Erythroblast (primary cell): ENCODE measurements around the gene RPS6KA2.

Experiments used
- DNase-seq, 2 experiments: peaks; one replicate each; lab custom pipeline; 2025; lab: John Stamatoyannopoulos, UW
- GATA1 ChIP-seq: IDR thresholded peaks from 2 replicates; pipeline ENCODE4 v1.6.1; 2011; ENCODE audit warnings: low read depth, mild to moderate bottlenecking, control low read depth, low read length, moderate library complexity
- POLR2A ChIP-seq: IDR thresholded peaks from 2 replicates; pipeline ENCODE4 v1.6.1; 2011; ENCODE audit warnings: mild to moderate bottlenecking, low read length

Gene RPS6KA2

GRCh38 chr6:166422201-166422940, 204.7 kb downstream of the RPS6KA2 start:
- no peak for TF ChIP-seq GATA1
- TF ChIP-seq POLR2A = no peak
- DNase-seq = no peak

- no peak for DNase-seq
- no peak for TF ChIP-seq POLR2A
- no peak for TF ChIP-seq GATA1
Measured at GRCh38 chr6:166420351-166420750, 206.7 kb downstream of the RPS6KA2 start.

- no peak for DNase-seq
- TF ChIP-seq POLR2A (no peak), GATA1 (no peak)
Measured at GRCh38 chr6:166419717-166420116, 207.3 kb downstream of the RPS6KA2 start.

GRCh38 chr6:166419286-166419685, 207.8 kb downstream of the RPS6KA2 start:
- DNase-seq = no peak

GRCh38 chr6:166418691-166419143, 208.3 kb downstream of the RPS6KA2 start:
- DNase-seq = no peak
- TF ChIP-seq POLR2A (no peak), GATA1 (no peak)

More at GRCh38 chr6:166419286-166419685, 207.8 kb downstream of the RPS6KA2 start:
- TF ChIP-seq GATA1 = no peak
- TF ChIP-seq POLR2A = no peak

DNA sequence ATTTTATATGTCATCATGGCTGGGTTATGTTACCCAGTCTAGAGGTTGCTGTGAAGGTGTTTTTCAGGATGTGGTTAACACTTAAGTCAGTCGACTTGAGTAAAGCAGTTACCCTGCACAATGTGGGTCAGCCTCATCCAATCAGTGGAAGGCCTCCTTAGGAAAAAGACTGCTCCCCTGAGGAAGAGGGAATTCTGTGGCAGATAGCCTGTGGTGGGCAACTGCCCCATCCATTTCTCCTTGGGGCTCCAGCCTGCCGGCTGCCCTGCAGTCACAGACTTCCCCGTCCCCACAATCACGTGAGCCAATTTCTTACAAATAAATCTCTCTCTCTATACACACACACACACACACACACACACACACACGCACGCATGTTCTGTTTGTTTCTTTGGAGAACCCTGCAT, 209.8 kb downstream of the RPS6KA2 start:
- TF ChIP-seq GATA1 (no peak), POLR2A (no peak)
- no peak for DNase-seq

- DNase-seq = no peak
- TF ChIP-seq POLR2A (no peak), GATA1 (no peak)
Measured at GRCh38 chr6:166415833-166416347, 211.2 kb downstream of the RPS6KA2 start.

DNA sequence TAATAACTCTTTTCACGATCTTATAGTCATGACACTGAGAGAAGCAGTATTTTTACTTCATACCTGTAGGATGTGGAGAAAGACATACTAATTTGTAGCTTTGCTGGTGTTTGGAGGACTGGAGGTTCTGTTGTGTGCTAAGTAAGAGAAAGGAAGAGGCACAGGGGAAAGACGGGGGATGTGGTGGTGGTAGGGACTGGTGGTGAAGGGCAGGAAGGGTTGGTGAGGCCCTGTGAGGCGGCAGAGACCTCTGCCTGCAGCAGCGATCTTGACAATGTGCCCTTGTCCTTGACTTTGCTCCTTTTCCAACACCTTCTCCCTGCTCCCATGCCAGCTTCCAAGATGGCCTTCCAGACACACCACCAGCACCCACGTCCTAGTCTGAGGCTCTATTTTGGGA, 211.7 kb downstream of the RPS6KA2 start:
- no peak for DNase-seq
- TF ChIP-seq GATA1 (no peak), POLR2A (no peak)

DNA sequence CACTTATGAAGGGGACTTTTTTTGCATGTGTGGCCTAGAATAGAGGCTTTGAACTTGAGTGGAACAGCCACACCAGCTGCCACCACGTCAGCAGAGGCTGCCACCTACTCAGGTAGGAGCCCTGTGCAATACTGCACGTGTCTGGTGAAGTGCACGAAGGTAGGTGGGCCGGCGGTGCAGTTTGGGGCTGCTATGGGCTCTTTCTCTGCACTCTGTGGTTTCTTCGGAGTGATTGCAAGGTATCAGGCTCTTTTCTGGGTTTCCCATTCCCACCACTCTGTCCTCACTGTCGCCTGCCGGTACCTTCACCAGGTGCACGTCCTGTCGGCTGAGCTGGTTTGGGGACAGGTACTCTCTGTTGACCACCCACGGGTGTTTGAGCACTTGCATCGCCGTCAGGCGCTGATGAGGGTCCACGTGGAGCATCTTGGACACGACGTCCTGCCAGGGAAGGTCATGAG, 213.5 kb downstream of the RPS6KA2 start:
- no peak for TF ChIP-seq GATA1
- no peak for TF ChIP-seq POLR2A
- no peak for DNase-seq

DNA sequence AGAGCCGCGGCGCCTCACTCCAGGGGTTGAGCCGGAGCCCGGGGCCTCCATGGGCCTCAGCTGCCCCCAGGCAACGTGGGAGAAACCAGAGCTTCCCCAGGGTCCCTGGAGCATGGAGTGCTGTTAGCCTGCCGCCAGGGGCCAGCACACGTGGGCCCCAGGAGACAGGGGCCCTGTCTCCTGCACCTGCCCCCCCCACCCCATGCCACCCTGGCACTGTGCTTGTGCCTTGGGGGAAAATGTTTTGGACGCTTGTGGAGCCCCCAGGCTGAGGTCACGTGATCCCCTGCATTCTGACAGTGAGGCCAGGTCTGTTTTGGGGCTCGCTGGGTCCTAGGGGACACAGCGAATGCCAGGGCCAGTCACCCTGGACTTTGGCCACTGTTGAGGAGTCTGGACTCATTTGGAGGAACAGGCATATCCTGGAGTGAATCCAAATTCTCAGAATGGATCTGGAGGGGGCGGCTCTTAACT, 214.1 kb downstream of the RPS6KA2 start:
- TF ChIP-seq POLR2A (no peak), GATA1 (no peak)
- no peak for DNase-seq

DNA sequence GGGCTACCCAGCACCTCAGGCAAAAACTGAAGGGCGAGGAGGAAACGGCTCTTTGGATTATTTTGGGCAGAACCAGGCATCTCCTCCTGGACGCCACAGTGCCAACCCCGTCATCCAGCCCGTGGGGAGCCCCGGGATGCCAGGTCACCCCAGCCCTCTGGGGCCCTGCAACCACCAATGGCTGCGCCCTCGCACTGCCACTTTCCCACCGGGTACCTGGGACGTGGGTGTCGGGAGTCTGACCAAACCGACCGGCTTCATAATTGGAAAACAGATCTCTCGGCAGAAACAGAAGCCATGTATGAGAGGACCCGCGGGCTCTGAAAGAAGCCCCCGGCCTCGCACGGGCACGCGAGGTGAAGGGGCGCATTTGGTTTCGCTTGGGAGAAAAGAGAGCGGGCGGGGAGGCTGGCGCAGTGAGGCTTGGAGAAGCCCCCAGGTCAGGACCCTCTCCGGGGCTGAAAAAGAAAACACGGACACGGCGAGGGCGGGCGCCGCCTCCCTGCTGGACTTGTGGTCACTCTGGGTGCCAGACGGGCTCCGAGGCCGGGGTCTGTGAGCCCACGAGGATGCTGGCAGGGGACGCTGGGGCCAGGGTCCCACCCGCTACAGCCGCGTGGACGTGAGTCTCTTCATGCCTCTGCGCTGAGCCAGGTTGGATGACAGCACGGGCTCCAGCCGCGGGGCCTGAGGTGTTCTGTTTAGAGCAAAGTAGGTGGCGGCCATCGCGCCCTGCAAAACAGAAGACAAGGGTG, 214.7 kb downstream of the RPS6KA2 start:
- DNase-seq = no peak
- no peak for TF ChIP-seq POLR2A
- no peak for TF ChIP-seq GATA1

- DNase-seq = no peak
- TF ChIP-seq GATA1 (no peak), POLR2A (no peak)
Measured at GRCh38 chr6:166411721-166412151, 215.3 kb downstream of the RPS6KA2 start.

DNA sequence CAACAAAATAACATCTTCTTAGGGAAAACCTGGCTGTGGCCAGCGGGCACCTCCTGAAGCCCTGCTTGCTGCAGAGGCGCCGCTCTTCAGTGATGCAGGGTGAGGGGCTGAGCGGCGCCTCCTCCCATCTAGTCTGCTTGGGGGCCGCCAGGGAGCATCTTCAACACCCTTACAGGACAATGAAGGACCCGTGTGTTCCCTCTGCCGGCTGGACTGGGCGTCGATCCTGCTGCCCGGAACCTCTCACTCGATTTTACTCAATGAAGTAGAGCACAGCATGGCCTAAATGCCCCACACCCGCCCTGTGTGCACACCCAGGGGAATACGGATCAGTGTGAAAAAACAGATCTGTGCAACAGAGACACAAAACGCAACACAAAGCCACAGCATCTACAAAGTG, 215.8 kb downstream of the RPS6KA2 start:
- no peak for TF ChIP-seq POLR2A
- no peak for TF ChIP-seq GATA1
- no peak for DNase-seq

GRCh38 chr6:166410426-166410935, 216.6 kb downstream of the RPS6KA2 start:
- TF ChIP-seq GATA1 (no peak), POLR2A (no peak)
- DNase-seq = no peak
